IPS-20b (cell line): ENCODE measurements around the gene TRUB1.

ENCODE experiments used
- H3K27ac ChIP-seq: one replicate; pipeline ENCODE4 v1.5.1; 2013; ENCODE audit warnings: low read length
- H3K27me3 ChIP-seq: 2 replicates; pipeline ENCODE4 v1.6.1; 2013; ENCODE audit warnings: mild to moderate bottlenecking, low read length, inconsistent platforms; ENCODE audit not compliant: insufficient read depth
- H3K36me3 ChIP-seq: 2 replicates; pipeline ENCODE4 v1.6.1; 2013; ENCODE audit warnings: low read depth, mild to moderate bottlenecking, inconsistent platforms, low read length, moderate library complexity; ENCODE audit not compliant: insufficient read depth
- H3K4me1 ChIP-seq: 2 replicates; pipeline ENCODE4 v1.6.1; 2013; ENCODE audit warnings: mild to moderate bottlenecking, control low read depth, inconsistent platforms, low read length, moderate library complexity; ENCODE audit not compliant: insufficient read depth
- H3K4me3 ChIP-seq: 2 replicates; pipeline ENCODE4 v1.5.1; 2013; ENCODE audit warnings: mild to moderate bottlenecking, low read length, inconsistent platforms
- H3K9ac ChIP-seq: 2 replicates; pipeline ENCODE4 v1.6.1; 2013; ENCODE audit warnings: low read depth, mild to moderate bottlenecking, inconsistent platforms, low read length, moderate library complexity
- H3K9me3 ChIP-seq: 2 replicates; pipeline ENCODE4 v1.6.1; 2013; ENCODE audit warnings: mild to moderate bottlenecking, low read depth, low read length, inconsistent platforms; ENCODE audit not compliant: insufficient read depth

TRUB1 gene

DNA sequence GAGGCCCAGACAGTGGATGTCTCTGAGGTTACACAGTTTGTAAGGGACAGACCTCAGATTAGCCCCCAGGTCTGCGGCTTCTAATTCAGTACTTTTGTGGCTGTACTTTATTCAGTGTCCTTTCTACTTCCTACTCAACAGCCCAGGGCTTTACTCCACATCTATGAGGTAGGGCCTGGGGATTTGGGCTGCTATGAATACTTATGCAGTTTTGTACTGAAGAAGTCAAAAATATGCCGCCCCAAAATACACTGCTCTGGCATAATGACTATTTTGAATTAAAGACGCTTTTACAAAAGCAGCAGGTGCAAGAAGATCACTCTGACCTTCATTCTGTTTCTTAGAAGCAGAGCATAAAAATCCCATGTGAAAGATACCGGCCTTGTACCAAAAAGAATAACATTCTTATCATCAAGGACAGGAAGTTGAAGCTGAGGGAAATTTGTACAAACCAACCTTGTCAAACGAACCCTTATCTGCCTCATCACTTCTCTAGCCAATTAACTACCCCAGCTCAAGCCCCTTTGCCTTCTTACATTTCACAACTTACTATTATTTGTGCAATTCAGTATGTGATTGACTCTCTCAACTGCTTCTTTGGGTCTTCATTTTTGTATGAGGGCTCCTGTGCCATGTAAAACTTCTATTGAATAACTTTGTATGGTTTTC lies 26.1 kb upstream of the TRUB1 start:
- H3K4me3 ChIP-seq, result no peak overlapping the region
- no peak overlapping the region for H3K9ac ChIP-seq
- H3K27ac ChIP-seq, result no peak overlapping the region
- no peaks in the 10 kb centered on the region for H3K27me3 ChIP-seq
- H3K9me3 ChIP-seq, result no peaks in the 10 kb centered on the region
- H3K4me1 ChIP-seq, result no peaks in the 10 kb centered on the region
- no peaks in the 10 kb centered on the region for H3K36me3 ChIP-seq

DNA sequence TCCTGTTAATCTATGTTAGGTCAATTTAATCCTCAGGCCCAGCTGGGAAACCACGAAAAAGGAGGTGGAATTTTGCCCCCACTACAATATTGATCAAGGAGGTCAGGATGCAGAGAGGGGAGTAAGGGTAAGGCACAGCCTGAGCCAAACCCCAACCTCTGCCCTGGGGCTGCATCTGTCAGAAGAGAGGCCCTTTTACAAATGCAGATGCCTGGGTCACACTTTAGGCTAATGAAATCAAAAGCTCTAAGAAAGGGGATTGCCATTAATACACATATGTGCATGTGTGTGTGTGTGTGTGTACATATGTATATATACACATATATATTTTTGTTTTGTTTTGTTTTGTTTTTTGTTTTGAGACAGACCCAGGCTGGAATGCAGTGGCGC lies 25.5 kb upstream of the TRUB1 start:
- Histone ChIP-seq H3K4me1 (peaks cover 4% of the 10 kb centered on the region), H3K9ac (no peak overlapping the region), H3K27me3 (no peaks in the 10 kb centered on the region), H3K4me3 (no peak overlapping the region), H3K9me3 (no peaks in the 10 kb centered on the region), H3K27ac (no peak overlapping the region), H3K36me3 (no peaks in the 10 kb centered on the region)

DNA sequence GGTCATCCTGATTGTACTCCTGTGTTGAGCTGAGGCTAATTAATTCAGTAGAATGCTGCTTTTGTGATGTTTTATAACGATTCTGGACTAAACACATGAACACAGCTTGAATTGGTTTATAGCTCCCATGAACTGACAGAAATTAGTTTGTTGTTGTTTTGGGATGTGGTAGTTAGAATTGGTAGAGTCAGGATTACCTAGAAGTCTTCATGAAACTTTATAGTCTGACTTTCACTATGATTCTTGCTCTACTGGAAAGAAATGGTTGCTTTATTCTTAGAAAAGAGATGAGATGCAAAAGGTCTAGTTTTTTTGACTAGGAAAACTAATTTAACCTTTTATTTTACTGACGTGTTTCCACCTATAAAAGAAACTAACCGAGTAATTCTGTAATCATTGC lies 23.4 kb upstream of the TRUB1 start:
- H3K9me3 ChIP-seq, result no peaks in the 10 kb centered on the region
- no peak overlapping the region for H3K9ac ChIP-seq
- peaks cover 20% of the 10 kb centered on the region for H3K4me1 ChIP-seq
- no peak overlapping the region for H3K4me3 ChIP-seq
- H3K27me3 ChIP-seq, result no peaks in the 10 kb centered on the region
- no peaks in the 10 kb centered on the region for H3K36me3 ChIP-seq
- H3K27ac ChIP-seq, result no peak overlapping the region

DNA sequence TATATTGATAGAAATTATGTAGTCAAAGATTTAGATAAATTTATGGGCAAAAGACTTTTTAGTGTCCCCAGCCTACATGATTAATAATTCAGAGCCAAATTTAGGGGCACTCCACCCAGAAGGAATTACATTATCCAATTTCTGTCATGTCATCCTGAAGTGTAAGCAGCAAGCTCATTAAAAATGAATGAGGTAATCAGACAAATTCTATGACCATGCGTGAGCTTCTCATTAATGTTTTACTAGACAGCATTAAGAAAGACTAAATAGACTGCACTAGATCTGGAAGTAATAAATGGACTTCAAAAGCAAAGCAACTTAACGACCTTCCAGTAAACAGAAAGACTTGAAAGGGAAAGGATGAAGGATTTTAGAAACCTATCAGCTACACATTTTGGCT lies 22.7 kb upstream of the TRUB1 start:
- H3K9ac ChIP-seq, result no peak overlapping the region
- H3K4me3 ChIP-seq, result no peak overlapping the region
- H3K4me1 ChIP-seq, result peaks cover 20% of the 10 kb centered on the region
- H3K27ac ChIP-seq, result no peak overlapping the region
- H3K9me3 ChIP-seq, result no peaks in the 10 kb centered on the region
- no peaks in the 10 kb centered on the region for H3K36me3 ChIP-seq
- H3K27me3 ChIP-seq, result no peaks in the 10 kb centered on the region

DNA sequence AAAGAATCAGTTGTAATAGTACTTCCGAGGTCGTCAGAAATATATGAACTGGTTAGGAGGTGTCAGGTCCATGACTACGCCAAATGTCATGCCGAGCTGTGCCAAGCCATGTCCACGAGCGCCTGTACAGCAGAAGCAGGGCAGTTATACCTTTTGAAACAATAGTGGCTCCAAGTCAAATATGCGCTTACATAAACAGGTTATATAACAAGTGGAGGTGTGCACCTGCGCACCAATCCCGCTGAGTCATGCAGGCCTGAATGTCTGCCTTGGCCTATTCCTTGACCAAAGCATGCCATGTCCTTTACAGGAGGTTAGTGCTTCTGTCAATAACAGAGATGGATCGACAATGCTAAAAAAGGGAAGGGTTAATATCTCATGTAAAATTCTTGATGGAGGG lies 21.3 kb upstream of the TRUB1 start:
- H3K36me3 ChIP-seq, result no peaks in the 10 kb centered on the region
- H3K27me3 ChIP-seq, result no peaks in the 10 kb centered on the region
- H3K4me3 ChIP-seq, result no peak overlapping the region
- no peak overlapping the region for H3K27ac ChIP-seq
- H3K4me1 ChIP-seq, result peaks cover 20% of the 10 kb centered on the region
- no peak overlapping the region for H3K9ac ChIP-seq
- H3K9me3 ChIP-seq, result no peaks in the 10 kb centered on the region

DNA sequence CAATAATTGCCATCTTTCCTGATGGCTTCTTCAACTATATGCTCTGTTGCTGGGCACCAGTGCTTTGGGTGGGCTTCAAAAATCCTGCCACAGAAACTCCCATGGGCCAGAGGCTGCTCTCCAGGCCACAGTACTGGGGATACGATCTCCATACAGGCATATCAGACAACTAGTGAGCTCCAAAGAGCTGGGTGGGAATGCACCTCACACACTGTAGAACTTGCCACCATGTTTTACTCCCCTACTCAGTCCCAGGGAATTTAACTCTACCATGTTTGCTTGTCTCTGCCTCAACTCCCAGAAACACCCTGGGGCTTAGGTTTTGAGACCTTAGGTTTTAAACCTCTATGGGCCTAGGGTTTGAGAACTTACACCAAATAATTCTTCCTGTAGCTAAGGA lies 20.5 kb upstream of the TRUB1 start:
- H3K27me3 ChIP-seq, result no peaks in the 10 kb centered on the region
- no peaks in the 10 kb centered on the region for H3K36me3 ChIP-seq
- no peak overlapping the region for H3K27ac ChIP-seq
- peaks cover 20% of the 10 kb centered on the region for H3K4me1 ChIP-seq
- H3K4me3 ChIP-seq, result peak overlapping the region; percentile 34; the same call in 1 of the 2 replicates
- no peak overlapping the region for H3K9ac ChIP-seq
- H3K9me3 ChIP-seq, result no peaks in the 10 kb centered on the region

DNA sequence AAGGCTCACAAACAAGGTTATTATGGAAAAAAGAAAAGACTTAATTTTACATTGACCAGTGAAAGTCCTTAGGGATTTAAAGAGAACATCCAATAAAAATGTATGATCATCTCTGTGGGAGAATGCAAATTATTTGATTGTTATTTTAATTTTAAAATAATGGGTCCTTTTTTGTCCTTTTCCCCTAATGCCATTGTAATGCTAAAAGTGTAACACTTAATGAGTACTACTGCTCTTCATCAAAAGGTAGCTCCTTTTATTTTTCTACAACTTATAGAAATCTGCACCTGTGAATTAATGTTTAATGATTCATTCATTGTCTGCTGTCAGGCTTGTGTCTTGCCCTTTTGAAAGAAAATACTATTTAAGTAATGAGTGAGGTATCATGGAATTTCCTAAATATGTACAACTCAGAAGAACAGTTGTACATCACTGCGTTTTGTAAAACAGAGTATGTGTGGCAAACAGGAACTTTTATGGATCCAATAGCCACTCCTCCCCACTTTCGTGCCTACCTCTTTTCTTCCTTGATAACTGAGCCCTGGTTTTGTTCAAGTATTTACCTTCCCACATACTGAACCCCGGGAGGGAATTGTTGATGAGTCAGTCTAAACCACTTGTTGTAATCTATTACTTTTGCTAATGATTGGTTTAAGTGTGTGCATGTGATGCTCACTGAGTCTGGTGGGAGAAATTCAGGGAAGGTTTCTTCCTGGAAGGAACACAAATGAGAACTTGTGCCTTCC lies 19.9 kb upstream of the TRUB1 start:
- peak overlapping the region; percentile 36; the same call in 1 of the 2 replicates for H3K4me3 ChIP-seq
- peaks cover 20% of the 10 kb centered on the region for H3K4me1 ChIP-seq
- no peak overlapping the region for H3K27ac ChIP-seq
- H3K27me3 ChIP-seq, result no peaks in the 10 kb centered on the region
- H3K9ac ChIP-seq, result no peak overlapping the region
- H3K9me3 ChIP-seq, result no peaks in the 10 kb centered on the region
- H3K36me3 ChIP-seq, result no peaks in the 10 kb centered on the region

DNA sequence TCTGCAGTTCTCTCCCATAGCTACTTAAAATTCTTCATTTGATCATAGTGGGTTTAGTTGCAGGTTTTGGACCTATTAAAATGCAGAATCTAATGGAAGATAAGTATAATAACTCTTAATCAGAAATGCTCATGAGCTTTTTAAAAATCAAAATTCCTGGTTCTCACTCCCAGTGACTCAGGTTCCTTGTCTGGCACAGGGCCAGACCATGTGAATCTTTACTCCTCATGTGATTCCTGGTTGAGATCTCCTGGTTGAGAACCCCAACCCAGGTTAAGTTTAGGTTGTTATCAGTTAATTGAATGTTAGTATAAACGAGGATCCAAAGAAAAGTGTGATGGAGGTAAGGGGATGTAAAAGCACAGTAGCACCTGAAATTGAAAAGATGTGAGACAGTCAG lies 17.5 kb upstream of the TRUB1 start:
- Histone ChIP-seq H3K9ac (no peak overlapping the region), H3K27me3 (no peaks in the 10 kb centered on the region), H3K27ac (no peak overlapping the region), H3K4me1 (peaks cover 20% of the 10 kb centered on the region), H3K9me3 (no peaks in the 10 kb centered on the region), H3K36me3 (no peaks in the 10 kb centered on the region), H3K4me3 (no peak overlapping the region)

DNA sequence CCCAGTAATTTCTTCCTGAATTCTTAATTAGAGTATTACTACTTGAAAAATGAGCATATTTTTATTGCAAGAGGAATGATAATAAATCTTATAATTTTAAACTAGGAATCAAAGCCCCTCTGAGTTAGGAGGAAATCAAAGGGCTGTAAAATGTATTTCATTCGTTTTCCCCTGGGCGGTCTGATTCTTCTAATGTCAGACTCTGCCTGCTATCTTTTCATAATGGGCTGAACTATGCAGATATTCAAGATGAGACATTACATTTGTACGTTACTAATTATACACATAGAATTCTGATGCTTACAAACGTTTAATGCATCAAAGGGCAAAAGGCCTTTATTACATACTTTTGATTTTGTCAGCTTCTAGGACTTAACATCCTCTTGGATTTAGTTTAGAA lies 16.0 kb upstream of the TRUB1 start:
- no peak overlapping the region for H3K4me3 ChIP-seq
- no peak overlapping the region for H3K27ac ChIP-seq
- no peak overlapping the region for H3K9ac ChIP-seq
- no peaks in the 10 kb centered on the region for H3K9me3 ChIP-seq
- peaks cover 20% of the 10 kb centered on the region for H3K4me1 ChIP-seq
- no peaks in the 10 kb centered on the region for H3K36me3 ChIP-seq
- no peaks in the 10 kb centered on the region for H3K27me3 ChIP-seq

DNA sequence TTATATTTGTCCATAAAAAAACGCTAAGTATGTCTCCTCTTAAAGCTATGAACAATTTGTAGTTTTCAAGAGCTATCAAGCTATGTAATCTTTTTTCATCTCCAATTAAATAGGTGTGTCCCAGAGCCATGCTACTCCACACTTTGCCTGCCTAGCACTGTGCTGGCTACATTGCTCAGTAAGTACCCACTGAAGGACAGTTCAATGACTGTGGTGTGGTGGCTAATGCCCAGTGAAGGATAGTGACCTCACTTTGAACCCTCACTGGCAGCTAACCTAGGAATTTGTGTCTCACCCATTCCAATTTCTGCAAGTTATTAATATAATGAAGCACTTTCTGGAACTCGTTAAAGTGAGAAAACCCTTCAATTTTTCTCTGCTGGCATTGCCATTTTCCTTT lies 14.4 kb upstream of the TRUB1 start:
- Histone ChIP-seq H3K4me3 (no peak overlapping the region), H3K9ac (no peak overlapping the region), H3K9me3 (no peaks in the 10 kb centered on the region), H3K4me1 (peaks cover 7% of the 10 kb centered on the region; the same call in 1 of the 2 replicates), H3K27me3 (no peaks in the 10 kb centered on the region), H3K36me3 (no peaks in the 10 kb centered on the region), H3K27ac (no peak overlapping the region)

DNA sequence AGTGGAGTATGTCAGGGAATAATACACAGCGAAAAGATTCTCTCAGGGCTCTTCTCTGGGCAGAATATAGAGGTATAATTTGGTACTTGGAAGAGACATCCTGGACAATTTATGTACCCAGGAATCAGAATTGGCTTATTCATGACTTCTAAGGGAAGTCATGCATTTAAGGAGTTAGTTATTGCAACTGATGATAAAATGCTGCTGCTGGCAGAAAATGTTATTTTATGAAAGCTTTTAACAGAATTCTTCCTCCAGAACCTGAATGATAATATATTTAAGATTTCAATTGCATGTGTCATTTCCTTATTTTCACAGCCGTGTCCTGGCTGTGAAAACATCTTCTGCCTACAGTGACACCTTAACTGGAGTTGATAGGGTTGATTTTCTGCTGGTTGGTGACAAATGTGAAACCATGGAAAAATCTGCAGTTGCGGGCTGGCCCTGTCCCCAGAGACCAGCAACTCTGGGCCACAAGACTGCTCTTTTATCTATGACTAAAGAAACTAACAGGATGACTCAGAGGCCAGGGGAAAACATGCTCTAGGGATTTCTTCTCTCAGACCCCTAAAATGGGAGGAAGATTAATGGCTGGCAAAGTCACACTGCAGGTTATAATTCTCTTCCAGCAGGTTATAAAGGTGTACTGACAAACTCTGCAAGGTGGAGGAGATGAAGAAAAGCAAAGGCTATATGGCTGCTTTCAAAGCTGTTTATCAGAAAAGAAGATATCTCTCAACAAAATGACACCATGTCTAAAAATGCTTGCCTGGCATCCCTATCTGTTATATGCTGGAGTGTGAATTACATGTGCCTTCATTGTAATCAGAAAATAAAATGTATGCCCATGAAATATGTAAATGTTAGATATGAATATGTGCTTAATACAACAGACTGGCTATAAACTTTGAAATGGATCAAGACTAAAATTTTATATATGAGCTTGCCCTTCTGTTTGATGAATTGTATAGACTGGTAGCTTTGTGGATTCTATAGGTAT lies 12.1 kb upstream of the TRUB1 start:
- H3K4me1 ChIP-seq, result no peaks in the 10 kb centered on the region
- no peaks in the 10 kb centered on the region for H3K27me3 ChIP-seq
- no peaks in the 10 kb centered on the region for H3K36me3 ChIP-seq
- no peak overlapping the region for H3K27ac ChIP-seq
- H3K9ac ChIP-seq, result no peak overlapping the region
- H3K4me3 ChIP-seq, result no peak overlapping the region
- H3K9me3 ChIP-seq, result no peaks in the 10 kb centered on the region
